Activated gamma-delta T cell treated with anti-CD3 and anti-CD28 coated beads, Interleukin-2, amount 50 U/mL, for 16 hours (primary cell): ENCODE data around the gene CHAC1.
"Not testable (repeated sequence)": the region's sequence is repeated elsewhere in the genome, so short reads cannot be mapped to it uniquely, and the experiment has no call there.

Experiments used
- DNase-seq: peaks from one replicate; pipeline ENCODE4 v3.0.0-alpha.2; 2020; ENCODE audit warnings: low read depth

Gene CHAC1

GRCh38 chr15:40937762-40938535 lies 15.3 kb upstream of the CHAC1 start:
- no peak for DNase-seq

GRCh38 chr15:40938536-40938870 lies 14.8 kb upstream of the CHAC1 start:
- no peak for DNase-seq

- no peak for DNase-seq
Observed at GRCh38 chr15:40940296-40940801, 12.9 kb upstream of the CHAC1 start.

- DNase-seq = no peak
Observed at GRCh38 chr15:40941068-40941527, 12.2 kb upstream of the CHAC1 start.

DNA sequence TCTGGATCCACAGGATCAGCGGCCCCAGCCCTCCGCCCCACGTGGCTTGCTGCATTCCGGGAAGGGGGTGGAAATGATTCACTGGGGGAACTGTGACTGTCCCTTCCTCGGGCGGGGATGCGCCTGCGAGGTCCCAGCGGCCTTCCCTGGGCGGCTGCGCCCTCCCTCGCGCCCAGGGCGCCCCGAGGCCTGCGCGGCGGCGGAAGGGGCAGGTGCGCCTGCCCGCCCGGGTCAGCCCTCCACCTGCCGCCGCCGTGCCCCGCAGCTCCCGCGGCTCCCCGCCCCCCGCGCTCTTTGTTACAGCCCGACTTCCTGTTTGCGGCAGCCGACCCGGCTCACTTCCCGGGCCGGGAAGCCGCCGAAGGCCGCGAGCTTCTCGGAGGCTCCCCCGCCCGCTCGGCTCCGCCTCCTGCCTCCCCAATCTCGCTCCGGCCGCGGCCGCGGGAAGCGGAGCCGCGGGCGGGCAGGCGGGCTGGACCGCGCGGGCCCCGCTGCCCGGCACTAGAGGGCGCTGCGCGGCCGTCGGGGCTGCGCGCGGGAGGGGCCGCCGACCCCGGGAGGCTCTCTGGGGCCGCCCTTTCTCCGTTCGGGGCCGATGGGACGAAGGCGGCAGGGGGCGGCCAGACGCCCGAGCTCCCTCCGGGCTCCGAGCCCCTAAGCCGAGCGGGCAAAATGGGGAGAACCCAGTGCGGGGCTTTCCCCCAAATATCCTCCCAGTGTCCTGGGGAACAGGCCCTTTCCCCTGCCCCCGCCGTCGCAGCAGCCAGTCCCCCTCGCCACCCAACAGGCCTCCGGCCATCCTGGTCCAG lies 11.5 kb upstream of the CHAC1 start:
- DNase-seq = peak; percentile 47

- no peak for DNase-seq
Observed at GRCh38 chr15:40942337-40942854, 10.9 kb upstream of the CHAC1 start.

- DNase-seq = no peak
Observed at GRCh38 chr15:40942878-40943277, 10.4 kb upstream of the CHAC1 start.

GRCh38 chr15:40943764-40944365 lies 9.4 kb upstream of the CHAC1 start:
- no peak for DNase-seq

GRCh38 chr15:40944510-40945296 lies 8.6 kb upstream of the CHAC1 start:
- no peak for DNase-seq

DNA sequence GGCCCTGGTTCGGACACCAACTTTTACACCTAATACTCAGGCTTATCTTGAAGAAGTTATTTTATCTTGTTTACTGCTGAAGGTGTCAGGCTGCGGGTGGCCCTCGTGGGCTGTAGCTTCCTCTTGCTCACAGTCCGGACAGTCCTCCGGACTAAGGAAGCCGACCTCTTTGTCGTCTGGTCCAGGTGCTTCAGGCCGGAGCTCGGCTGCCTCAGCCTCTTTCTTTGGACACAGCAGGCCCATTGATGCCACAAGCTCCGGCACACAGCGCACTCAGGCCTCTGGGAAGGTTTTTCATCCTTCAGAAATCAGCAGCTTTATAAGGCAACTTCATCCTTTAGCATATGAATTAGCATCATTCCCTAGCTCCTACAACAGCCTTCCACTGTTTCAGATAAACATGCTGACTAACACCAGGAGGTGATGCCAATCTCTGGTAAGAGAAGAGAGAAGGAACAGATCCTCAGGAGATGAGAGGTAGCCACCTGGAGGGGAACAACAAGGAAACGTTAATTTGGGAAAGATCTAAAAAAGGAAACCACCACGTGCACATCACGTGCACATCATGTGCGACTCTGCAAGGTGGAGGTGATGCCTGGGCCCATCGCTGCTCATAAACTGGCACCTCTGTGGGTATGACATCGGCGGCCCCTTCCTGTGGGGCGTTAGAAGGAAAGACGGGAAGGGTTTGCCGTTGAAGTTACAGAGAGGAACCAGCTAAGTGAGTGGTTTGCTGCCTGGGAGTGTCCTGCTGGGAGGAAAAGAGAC lies 4.4 kb upstream of the CHAC1 start:
- DNase-seq = no peak

GRCh38 chr15:40949756-40950207 lies 3.5 kb upstream of the CHAC1 start:
- no peak for DNase-seq

DNA sequence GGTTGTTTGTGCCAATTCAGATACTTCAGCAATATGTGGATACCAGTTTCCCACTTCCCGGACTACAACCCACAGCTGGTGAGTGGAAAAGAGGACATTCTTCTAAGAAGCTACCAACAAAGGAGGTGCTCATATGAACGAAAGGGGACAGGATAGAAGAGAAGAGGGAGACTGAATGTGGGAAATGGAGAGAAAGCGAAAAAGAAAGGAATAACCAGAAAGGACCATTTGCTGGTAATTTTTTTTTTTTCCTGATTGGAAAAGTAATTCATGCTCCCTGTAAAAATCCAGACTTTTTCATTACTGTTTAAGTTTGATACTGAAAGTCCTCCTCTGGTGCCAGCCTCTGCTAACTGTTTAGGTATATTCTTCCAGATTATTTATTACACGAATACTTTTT lies 1.5 kb upstream of the CHAC1 start:
- no peak for DNase-seq

- no peak for DNase-seq
Observed at GRCh38 chr15:40952301-40952900, 870 bp upstream of the CHAC1 start.

- no peak for DNase-seq
Observed at GRCh38 chr15:40953713-40954074, 423 bp downstream of the CHAC1 start.

GRCh38 chr15:40954158-40954848 lies 1.0 kb downstream of the CHAC1 start:
- DNase-seq = not testable (repeated sequence)

DNA sequence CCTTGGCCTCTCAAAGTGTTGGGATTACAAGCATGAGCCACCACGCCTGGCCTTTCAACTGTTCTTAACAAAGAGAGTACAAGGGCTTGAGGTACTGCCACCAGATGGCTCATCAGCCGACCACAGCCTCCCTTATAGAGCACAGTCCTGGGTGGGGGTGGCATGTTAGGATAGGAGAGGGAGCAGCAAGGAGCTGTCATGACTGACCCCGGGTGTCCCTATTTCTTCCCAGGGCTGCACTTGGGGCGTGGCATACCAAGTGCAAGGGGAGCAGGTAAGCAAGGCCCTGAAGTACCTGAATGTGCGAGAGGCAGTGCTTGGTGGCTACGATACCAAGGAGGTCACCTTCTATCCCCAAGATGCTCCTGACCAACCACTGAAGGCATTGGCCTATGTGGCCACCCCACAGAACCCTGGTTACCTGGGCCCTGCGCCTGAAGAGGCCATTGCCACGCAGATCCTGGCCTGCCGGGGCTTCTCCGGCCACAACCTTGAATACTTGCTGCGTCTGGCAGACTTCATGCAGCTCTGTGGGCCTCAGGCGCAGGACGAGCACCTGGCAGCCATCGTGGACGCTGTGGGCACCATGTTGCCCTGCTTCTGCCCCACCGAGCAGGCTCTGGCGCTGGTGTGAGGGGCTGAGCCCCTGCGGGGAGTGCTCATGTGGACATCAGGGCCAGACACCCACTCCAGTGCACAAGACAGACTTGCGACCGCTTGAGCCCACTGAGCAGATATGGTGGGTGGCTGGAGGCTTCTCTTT lies 2.1 kb downstream of the CHAC1 start:
- DNase-seq = no peak

- no peak for DNase-seq
Observed at GRCh38 chr15:40955930-40956540, 2.8 kb downstream of the CHAC1 start.

GRCh38 chr15:40956541-40956982 lies 3.3 kb downstream of the CHAC1 start:
- DNase-seq = no peak
